GM13976 (cell line): ENCODE data around the gene CPA1.

Experiments used
- DNase-seq: peaks from one replicate; pipeline ENCODE4 v3.0.0; 2012; ENCODE audit warnings: low spot score
- CTCF ChIP-seq: IDR thresholded peaks from 2 replicates; pipeline ENCODE4 v1.5.1; 2012; ENCODE audit warnings: borderline replicate concordance, mild to moderate bottlenecking; ENCODE audit not compliant: insufficient read depth; ENCODE audit errors: extremely low read depth, missing control alignments, control extremely low read depth
- in situ Hi-C: fragments of 300-500 bp; cut with MboI; formaldehyde crosslinking; loops from one replicate; pipeline ENCODE4 v1.12.0; 2022; ENCODE audit warnings: low sequenced_read_pairs, mixed read lengths, inconsistent platforms; ENCODE audit not compliant: unreplicated experiment

Gene CPA1

GRCh38 chr7:130432886-130433285, 52.6 kb downstream of the CPA1 start:
- in situ Hi-C loops, result no loop called here
- DNase-seq, result no peak
- no peak for TF ChIP-seq CTCF

- no peak for DNase-seq
- no peak for TF ChIP-seq CTCF
- in situ Hi-C loops, result no loop called here
These were observed 53.0 kb downstream of the CPA1 start for GRCh38 chr7:130433301-130433700.

DNA sequence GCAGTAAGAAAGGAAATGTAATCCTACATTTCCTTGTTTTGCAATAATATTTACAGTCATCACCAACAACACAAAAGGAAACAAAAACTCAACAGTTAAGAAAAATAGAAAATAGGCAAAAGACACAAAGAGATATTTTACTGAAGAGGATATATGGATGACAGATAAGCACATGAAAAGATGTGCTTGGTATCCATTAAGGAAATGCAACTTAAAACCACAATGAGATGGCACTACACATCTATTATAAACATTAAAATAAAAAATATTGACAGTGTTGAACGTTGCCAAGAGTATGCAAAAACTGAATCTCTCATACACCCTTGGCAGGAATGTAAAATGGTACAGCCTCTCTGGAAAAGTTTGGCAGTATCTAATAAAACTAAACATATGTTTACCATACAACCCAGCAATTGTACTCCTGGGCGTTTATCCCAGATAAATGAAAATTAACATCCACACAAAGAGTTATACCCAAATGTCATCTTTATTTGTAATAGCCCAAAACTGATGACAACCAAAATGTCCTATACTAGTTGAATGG, 55.1 kb downstream of the CPA1 start:
- no peak for DNase-seq
- no peak for TF ChIP-seq CTCF
- in situ Hi-C loops, result no loop called here

- in situ Hi-C loops, result no loop called here
- no peak for DNase-seq
These were observed 56.0 kb downstream of the CPA1 start for GRCh38 chr7:130436253-130436652.

More at GRCh38 chr7:130436253-130436652, 56.0 kb downstream of the CPA1 start:
- no peak for TF ChIP-seq CTCF
